Dedifferentiated amniotic fluid mesenchymal stem cell (primary cell): ENCODE data around the gene STK10.
A peak's percentile ranks its signal among the peaks of the same experiment; 100 is the strongest.
"Not testable (repeated sequence)": the region's sequence is repeated elsewhere in the genome, so short reads cannot be mapped to it uniquely, and the experiment has no call there.

Source experiments
- DNase-seq: peaks from one replicate; pipeline ENCODE4 v3.0.0-alpha.2; 2016; ENCODE audit errors: extremely low spot score

Gene STK10

DNA sequence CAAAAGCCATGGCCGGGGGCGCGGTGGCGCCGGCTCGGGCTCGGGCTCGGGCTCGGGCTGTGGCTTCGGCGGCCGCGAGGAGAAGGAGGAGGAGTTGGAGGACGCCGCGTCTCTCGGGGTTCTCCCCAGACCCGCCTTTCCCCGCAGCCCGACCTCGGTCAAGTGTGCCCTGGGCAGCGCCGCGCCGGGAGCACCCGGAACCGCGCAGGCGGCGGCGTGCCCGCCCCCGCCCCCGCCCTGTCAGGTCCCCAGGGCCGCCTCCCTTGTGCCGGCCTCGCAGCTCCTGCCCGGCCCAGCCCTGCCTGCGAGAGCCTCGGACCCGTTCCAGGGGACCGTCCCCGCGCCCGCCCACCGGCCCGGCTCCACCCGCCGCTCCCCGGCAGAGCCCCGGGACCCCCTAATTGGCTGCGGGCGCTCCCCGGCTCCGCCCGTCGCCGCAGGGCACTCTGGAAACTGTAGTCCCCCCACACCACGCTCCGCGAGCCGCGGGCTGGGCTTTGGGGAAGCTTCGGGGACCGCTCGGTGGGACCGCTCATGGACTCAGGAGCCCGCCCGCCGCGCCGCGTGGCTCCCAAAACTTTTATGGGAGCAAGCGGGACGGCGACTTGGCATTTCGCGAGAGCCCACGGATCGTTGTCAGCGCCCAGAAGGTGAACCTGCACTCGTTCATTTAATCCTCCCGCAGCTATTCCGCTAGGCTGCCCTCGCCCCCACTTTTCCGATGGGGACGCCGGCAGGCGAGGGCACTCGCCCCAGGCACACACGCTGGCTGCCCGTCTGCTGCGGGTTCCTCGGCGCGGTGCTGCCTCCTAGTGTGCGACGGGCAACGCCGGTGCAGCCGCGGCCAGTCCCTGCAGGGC, at the start of gene STK10:
Gene STK10 (minus strand): TSS at position 192 of the 860 bp plus-strand sequence. CDS start 182 bp downstream, at position 10.
- DNase-seq: peak; percentile 84

DNA sequence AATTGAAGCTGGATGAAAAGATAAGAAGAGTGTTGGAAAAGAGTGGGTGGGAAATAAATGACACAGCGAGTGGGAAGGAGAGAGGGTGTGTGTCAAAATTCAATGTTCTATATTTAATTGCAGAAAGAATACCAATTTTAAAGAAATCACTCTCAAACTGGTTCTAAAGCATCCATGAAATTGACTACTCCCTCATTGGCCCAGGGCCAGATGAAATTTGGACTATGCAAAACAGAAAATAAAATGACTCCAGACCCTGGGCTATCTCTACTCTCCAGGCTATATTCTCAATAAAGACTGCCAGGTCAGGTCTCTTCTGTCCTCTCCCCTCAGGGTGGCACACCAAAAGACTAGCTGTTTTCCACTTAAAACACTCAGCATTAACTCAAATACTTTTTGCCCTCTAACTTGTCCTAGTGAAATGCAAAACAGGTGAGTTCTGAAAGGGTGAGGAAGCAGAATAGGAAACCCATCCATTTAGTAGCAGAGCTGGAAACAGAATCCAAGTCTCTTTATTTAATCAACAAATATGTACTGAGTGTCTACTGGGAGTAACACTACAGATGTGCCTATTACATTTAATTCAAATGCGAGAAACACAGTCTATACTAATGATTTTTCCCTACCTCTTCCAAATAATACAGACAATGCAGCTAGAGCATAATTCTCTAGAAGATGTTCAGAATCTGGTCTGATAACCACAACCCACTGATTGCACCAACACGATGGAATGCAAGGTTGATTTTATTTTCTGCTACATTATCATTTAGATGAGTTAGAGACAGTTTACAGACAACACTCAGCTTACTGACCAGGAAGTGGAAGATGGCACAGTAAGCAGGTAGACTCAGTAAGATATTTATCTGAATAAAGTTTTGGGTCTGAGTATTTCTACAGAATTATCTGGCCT, 48.1 kb upstream of the STK10 start:
- DNase-seq: no peak

DNA sequence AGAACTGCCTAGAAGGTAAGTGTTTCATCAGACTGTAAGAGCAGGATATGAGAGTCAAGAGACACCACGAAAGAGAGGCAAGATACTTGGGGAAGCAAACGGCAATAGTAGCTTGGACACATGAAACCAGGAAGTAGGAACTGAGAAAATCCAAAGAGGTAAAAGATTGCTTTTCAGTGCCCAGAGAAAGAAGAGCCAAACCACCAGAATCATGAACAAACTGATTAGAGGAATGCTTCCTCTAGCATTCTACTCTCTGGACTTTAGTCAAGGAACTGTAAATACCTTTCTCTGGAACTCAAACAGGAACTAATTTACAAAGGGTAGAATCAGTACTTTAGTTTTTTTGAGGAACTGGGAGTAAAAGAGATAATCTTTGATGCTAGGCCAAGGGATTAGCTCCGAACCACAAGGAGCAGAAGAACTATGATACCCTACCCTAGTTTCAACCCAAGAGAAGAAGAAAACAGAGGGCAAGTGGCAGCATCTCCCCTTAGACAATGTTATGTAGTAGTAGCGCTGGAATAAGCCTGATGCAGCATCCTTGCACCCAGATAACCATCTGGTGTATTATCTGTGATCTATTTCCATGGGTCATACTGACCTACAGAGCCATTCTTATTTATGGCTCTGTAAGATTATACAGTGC, 47.2 kb upstream of the STK10 start:
- DNase-seq: no peak

DNA sequence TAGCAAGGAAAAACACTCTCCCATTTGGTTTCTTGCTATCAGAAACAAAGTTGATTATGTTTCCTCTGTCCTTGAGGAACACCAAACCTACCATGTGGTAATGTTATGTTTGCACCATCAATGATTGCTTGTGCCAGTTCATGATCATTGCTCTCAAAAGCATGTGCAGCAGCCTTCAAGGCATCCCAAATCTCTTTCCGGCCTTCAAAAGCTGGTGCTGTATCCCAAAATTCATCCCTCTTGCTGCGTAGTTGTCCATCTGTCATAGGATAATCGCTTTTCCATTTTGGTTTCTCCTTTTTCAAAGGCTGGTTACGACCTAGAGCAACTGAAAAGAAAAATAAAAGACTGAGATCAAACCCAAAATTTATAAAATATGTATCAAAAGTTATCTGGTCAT, 46.0 kb upstream of the STK10 start:
- no peak for DNase-seq

DNA sequence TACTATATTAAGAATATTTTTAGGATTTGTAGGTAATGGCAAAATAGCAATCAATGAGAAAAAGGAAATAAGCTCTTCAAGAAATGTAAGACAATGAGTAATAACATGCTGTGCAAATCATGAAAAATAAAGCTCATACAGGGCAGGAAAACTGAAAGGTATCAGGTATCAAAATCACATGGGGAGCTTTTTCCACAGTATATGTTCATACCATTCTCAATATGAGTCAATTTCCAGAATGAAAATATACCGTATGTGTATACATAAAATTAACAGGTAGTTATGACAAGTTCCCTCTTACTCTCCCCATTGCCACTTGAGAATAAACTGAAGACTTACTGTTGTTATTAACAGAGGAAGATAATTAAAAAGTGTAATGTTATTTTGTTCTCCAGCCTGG, 41.9 kb upstream of the STK10 start:
- DNase-seq: no peak

DNA sequence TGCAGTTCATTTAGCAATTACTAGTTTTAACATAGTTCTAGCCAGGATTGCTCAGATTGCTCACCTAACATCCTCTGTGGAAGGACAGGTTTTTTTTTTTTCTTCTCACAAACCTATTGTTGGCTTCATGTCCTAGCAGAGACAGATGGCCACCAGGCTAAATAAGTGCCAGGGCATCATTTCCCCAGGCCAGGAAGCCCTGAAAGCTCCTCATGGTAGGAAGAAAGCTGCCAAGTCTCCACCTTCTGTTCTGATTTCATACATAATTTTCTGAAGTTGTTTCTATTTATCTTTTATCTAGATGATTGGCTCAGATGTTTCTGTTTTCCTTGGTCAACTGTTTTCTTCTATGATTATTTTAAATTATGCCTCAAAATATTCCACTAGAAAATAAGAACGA, 37.0 kb upstream of the STK10 start:
- no peak for DNase-seq

DNA sequence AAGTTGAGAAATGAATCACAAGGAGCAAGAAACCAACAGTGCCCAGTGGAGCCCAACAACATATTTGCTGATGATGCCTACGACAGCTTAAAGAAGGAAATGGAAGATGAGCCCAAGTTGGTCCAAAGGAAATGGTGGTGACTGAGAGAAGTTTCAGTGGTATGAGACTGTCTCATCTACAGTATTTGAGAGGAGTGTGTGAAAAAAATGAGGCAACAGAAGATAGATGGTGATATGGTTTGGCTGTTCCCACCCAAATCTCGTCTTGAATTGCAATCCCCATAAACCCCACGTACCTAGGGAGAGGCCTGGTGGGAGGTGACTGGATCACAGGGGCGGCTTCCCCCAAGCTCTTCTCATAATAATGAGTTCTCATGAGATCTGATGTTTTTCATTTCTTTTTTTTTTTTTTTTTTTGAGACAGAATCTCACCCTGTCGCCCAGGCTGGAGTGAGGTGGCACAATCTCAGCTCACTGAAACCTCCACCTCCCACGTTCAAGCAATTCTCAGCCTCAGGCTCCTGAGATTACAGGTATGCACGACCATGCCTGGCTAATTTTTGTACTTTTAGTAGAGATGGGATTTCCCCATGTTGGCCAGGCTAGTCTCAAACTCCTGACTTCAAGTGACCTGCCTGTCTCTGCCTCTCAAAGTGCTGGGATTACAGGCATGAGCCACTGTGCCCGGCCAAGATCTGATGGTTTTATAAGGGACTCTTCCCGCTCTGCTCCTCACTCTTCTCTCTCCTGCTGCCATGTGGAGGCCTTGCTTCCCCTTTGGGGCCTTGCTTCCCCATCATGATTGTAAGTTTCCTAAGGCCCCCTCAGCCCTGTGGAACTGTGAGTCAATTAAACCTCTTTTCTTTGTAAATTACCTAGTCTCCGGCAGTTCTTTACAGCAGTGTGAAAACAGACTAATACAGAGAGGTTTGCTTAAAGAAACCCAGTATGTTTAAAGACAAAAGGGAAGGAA, 36.2 kb upstream of the STK10 start:
- no peak for DNase-seq

DNA sequence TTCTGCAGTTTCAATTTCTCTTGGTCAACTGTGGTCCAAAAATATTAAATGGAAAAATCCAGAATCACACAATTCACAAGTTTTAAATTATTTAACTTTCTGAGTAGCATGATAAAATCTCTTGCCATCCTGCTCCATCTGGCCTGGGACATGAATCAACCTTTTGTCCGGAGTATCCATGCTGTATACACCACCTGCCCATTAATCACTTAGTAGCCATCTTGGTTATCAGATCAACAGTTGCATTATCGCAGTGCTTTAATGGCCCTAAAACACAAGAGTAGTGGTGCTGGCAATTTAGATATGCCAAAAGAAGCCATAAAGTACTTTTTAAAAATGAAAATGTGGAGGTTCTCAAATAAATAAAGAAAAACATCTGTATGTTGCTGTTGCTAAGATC, 31.3 kb upstream of the STK10 start:
- no peak for DNase-seq

DNA sequence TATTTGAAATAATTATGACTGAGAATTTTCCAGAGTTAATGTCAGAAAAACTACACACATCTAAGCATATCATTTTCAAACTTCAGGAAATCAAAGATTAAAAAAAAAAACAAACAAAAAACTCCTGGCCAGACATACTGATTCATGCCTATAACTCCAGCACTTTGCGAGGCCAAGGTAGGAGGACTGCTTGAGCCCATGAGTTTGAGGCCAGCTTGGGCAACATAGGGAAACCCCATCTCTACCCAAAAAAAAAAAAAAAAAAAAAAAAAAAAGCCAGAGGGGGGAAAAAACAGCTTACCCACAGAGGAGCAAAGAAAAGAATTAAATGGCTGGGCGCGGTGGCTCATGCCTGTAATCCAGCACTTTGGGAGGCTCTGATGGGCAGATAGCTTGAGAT, 28.3 kb upstream of the STK10 start:
- DNase-seq: no peak

DNA sequence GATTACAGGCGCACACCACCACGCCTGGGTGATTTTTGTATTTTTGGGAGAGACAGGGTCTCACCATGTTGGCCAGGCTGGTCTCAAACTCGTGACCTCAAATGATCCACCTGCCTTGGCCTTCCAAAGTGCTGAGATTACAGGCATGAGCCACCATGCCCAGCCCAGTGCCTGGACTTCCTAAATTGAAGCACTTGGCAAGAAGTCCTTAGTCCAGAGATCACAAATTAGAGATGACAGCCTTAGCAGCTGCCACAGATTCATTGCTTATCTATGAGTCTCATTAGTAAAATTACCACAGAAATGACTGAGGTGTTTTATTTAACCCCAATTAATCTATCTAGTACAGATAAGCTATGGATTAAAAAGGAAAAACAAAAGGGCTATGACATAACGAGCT, 25.1 kb upstream of the STK10 start:
- no peak for DNase-seq

DNA sequence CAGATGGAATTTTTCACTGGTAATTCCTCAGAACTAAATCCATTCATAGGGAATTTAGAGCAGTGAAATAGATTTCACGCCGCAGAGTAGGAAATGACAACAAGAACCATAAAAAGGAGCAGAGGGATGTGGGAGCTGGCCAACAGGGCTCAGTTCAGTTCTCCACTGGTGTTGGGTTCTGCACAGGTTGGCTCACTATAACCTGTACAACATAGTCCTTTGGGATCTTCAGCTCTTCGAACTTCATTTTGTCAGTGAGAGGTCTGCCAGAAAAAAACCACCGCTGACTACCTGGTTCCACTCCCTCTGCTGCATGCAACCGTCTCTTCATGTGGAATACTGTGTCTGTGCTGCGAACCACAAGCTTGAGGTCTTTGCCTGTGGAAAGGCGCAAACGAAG, 23.7 kb upstream of the STK10 start:
- no peak for DNase-seq

DNA sequence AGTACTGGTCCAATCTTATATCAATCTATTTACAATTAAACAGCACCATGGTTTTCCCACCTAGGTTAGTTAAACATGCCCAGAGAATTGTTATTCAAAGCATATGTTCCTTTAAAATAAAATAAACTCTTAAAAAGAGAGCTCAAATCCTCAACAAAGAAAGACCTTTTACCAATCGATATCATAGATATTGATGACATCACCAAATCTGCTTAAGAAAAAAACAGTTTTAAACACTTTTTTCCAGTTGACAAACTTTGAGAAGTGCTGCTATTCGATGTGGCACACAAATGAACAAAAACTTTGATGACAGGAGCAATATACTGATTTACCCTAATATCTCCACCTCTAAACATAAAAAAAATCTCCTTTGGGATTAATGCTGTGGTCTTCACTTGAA, 21.7 kb upstream of the STK10 start:
- no peak for DNase-seq

DNA sequence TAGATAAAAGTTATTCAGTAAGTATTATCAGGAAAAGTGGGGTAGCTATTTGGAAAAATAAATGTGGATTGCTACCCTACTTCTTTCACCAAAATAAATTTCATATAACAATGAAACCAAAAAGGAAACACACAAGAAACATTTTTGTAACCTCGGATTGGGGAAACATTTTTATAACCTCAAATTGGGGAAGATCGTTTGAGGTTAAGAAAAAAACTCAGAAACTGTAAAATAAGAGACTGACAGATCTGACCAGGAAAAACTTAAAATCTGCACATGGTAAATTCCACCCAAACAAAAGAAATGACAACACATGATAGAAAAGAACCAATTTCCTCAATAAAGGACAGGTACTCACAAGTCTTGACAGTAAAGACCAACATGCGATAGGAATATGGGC, 19.5 kb upstream of the STK10 start:
- no peak for DNase-seq

DNA sequence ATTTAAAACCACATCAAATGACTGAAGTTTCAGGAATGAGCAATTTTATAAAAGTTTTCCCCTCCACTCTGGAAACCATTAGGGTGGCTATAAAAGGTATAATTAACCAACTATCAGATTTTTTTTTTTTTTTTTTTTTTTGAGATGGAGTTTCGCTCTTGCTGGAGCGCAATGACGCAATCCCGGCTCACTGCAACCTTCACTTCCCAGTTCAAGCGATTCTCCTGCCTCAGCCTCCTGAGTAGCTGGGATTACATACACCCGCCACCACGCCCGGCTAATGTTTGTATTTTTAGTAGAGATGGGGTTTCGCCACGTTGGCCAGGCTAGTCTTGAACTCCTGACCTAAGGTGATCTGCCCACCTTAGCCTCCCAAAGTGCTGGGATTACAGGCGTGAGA, 18.0 kb upstream of the STK10 start:
- not testable (repeated sequence) for DNase-seq

DNA sequence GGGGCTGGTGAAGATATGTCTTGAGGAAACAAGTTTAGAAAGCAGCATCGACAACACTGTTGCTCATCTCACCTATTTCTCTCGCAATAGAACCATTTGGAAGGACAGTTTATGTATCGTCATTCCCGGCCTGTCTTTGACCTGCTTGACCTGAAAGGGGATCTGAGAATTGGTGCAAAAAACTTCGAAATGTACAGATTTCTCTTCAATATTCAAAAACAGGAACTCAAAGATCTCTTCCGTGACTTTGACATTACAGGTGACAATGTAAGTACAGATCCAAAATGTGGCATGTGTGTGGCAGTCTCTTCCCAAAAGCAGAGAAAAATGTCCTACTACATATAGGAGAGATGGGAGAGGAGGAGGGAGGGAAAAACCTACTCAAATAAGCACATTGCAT, 12.5 kb upstream of the STK10 start:
- no peak for DNase-seq

DNA sequence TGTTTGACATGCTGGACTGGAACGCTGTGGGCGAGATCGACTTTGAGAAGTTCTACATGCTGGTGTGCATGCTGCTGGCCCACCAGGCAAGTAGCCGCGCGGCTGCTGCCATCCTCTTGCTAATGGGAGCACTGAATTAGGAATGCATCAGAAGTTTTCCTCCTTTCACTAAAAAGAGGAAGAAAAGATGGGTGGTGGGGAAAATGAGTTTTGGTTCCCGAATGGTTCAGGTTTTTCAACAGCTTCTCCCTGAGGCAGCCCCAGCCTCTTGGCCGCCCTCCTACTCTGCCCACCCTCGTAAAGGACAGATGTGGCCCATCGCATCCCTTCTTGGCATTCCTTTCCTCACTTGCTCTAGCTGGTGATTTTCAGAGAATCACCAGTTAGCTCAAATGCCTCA, 11.4 kb upstream of the STK10 start:
- no peak for DNase-seq

DNA sequence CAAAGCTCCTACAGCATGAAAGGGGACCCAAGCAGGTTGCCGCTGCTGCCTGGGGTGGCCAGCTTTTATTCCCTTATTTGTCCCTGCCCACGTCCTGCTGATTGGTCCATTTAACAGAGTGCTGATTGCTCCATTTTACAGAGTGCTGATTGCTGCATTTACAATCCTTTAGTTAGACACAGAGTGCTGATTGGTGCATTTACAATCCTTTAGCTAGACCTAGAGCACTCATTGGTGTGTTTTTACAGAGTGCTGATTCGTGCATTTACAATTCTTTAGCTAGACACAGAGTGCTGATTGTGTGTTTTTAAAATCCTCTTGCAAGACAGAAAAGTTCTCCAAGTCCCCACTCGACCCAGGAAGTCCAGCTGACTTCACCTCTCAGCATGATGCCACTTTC, 9.8 kb upstream of the STK10 start:
- not testable (repeated sequence) for DNase-seq

DNA sequence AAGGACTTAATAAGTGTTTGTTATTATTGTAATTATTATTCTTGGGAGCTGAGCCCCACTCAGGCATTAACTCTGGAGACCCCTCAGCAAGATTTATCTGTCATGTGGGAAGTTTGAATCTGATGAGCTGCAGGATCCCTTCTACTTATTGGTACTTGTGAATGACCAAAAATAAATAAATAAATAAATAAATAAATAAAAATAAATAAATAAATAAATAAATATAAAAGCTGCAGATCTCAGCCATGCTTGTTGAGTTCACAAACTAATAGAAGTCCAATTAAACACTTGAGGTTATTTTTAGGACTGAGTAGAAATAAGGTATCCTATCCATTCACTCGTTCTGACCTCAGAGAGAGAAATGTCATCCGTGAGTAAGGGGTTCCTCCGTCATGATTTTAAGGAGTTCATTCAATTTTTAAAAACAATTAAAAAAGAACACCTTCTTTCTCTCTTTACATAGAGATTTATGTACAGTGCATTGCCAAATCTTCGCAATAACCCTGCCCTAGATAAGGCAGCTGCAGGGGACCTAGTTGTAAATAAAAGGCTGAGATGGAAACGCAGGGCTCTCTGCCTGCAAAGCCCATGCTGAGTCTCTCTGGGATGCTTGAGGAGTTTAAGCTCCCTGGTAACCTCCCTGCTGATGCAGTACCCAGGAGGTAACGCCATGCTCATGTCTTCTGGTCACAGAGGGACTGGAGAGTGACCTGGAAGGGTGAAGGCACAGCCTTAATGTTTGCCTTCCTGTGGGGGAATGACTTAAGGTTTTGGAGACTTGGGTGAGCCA, 7.2 kb upstream of the STK10 start:
- DNase-seq: no peak

DNA sequence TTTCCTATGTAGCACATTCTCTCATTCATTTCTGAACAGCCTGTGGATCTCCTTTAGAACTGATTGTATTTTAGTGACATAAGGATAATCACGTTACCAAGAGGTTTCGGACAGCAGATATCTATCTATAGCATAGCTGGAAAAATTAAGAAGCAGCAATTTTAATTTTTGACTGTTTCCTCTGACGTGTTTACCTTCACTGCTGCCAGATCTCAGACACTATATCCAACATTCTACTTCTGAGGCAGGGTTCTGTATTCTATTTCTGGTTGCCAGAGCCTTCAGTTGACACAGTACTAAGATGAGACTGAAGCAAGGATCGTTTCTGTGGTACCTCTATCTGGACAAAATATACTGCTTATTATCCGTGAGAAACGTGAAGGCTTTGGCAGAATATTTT, 5.8 kb upstream of the STK10 start, which contains the start of gene EFCAB9:
Gene EFCAB9 (plus strand): TSS at position 301 of the 400 bp plus-strand sequence. CDS start 1 bp downstream, at position 302.
- DNase-seq: no peak

DNA sequence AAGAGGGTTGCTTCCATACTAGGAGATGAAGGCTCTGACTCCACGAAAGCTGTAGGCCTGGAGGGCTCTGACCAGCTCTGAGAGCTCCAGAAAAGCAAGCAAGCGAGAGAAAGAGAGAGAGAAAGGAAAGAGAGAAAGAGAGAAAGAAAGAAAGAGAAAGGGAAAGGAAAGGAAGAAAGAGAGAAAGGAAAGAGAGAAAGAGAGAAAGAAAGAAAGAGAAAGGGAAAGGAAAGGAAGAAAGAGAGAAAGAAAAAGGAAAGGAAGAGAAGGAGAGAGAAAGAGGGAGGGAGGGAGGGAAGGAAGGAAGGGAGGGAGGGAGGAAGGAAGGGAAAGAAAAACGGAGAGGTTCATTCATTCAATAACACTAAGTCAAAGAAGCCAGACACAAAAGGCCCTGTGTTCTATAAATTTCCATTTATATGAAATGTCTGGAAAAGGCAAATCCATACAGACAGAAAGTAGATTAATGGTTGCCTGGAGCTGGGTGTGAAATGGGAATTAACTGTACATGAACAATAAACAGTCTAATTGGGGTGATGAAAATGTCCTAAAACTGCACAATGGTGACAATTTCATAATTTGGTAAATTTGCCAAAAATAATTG, 1.8 kb upstream of the STK10 start:
- no peak for DNase-seq
